Activated B cell treated with CpG ODN at 0.5 μM for 24 hours (primary cell): ENCODE measurements around the gene ZNF768. TPM values are rescaled to one million over a fixed set of nuclear protein-coding genes. Genes with fewer than 3 reads are reported as not detected.
A peak's percentile ranks its signal among the peaks of the same experiment; 100 is the strongest.

Experiments
- ATAC-seq: fragments of 200-7000 bp; cut with Tn5 transposase; one replicate; pipeline ENCODE4 v1.10.0; 2021; ENCODE audit warnings: low read depth, mild to moderate bottlenecking, moderate library complexity
- CTCF ChIA-PET: fragments of 350-600 bp; sonication (Branson Sonifier 250); formaldehyde crosslinking; loops from one replicate; lab custom pipeline; 2021; ENCODE audit warnings: antibody characterized with exemption; lab: Charles Lee
- POLR2A ChIA-PET: fragments of 350-600 bp; sonication (Branson Sonifier 250); formaldehyde crosslinking; loops from one replicate; lab custom pipeline; 2021; ENCODE audit warnings: antibody characterized with exemption; lab: Charles Lee
- DNase-seq: peaks from one replicate; pipeline ENCODE4 v3.0.0; 2022
- H3K27ac Mint-ChIP-seq: one replicate; pipeline ENCODE4 v1.8.0; 2020; ENCODE audit warnings: mixed read lengths
- H3K27me3 Mint-ChIP-seq: one replicate; pipeline ENCODE4 v1.8.0; 2021; ENCODE audit warnings: mixed read lengths
- H3K36me3 Mint-ChIP-seq: one replicate; pipeline ENCODE4 v1.8.0; 2021; ENCODE audit warnings: low read depth, mixed read lengths
- H3K4me1 Mint-ChIP-seq: one replicate; pipeline ENCODE4 v1.8.0; 2021; ENCODE audit warnings: mixed read lengths
- H3K4me3 Mint-ChIP-seq: one replicate; pipeline ENCODE4 v1.8.0; 2020; ENCODE audit warnings: mild to moderate bottlenecking, mixed read lengths
- H3K9me3 Mint-ChIP-seq: one replicate; pipeline ENCODE4 v1.8.0; 2020; ENCODE audit warnings: mixed read lengths
- intact Hi-C: fragments of 100-400 bp; cut with micrococcal nuclease; formaldehyde crosslinking; loops from one replicate; pipeline ENCODE4 v1.15.1; 2024
- total RNA-seq: library from RNA; stranded (reverse); gene quantifications from 2 replicates; pipeline ENCODE4 v1.2.3, GENCODE V29; 2022
- TF ChIP-seq, protein P1 (sequence below): fragments of 200-600 bp; IDR thresholded peaks from one replicate; pipeline ENCODE4 v1.8.0; 2022; ENCODE audit warnings: antibody characterized with exemption, mild to moderate bottlenecking

ZNF768 gene
- total RNA-seq, result 29.2 and 30.7 TPM in 2 replicates

DNA sequence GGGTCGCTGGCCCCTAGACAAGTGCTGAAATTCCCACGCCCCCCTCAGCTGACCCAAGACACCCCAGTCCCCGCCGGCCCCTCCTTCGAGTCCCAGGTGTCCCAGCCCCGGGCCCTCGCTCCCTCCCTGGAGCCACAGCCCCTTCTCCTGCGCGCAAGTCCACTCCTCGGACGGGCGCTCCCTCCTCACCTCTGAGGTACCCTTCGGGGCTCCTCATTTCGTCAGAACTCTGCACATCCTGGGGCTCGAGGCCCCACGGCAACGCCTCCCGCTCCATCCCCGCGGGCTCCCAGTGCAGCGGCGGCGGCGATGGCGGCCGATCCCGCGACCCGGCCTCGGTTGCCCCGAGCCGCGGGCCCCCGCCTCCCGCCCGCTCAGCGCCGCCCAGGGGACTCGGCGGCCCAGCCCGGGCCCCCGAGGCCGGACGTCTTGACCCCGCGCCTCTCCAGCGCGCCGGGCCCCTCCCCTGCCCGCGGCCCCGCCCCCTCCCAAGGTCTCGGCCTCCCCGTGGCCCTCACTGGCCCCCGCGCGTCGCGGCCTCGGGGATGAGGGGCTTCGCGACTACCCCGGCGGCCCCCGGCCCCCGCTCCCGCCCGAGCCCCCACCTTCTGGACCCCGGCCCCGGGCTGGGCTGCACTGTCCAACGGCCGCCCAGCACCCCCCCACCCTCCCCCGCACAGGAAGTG, at the start of gene ZNF768:
TSS of gene ZNF768 (minus strand) at position 430 of the 686 bp plus-strand sequence. CDS start at position 277, 153 bp downstream.
- H3K4me3 Mint-ChIP-seq, result peak within 1 kb of the TSS; percentile 90

DNA sequence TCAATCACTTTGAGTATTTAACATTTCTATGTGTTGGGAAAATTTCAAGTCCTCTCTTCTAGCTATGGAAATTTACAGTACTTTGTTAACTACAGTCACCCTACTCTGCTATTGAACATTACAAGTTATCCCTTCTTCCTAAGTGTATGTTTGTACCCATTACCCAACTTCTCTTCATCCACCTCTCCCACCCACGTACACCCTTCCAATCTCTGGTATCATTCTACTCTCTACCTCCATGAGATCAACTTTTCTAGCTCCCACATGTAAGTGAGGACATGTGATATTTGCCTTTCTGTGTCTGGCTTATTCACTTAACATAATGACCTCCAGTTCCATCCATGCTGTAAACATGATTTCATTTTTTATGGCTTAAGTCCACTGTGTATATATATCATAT, 48.3 kb upstream of the ZNF768 start:
- H3K27ac Mint-ChIP-seq, result no peak overlapping the region
- no peaks in the 10 kb centered on the region for H3K9me3 Mint-ChIP-seq
- TF ChIP-seq, protein P1, sequence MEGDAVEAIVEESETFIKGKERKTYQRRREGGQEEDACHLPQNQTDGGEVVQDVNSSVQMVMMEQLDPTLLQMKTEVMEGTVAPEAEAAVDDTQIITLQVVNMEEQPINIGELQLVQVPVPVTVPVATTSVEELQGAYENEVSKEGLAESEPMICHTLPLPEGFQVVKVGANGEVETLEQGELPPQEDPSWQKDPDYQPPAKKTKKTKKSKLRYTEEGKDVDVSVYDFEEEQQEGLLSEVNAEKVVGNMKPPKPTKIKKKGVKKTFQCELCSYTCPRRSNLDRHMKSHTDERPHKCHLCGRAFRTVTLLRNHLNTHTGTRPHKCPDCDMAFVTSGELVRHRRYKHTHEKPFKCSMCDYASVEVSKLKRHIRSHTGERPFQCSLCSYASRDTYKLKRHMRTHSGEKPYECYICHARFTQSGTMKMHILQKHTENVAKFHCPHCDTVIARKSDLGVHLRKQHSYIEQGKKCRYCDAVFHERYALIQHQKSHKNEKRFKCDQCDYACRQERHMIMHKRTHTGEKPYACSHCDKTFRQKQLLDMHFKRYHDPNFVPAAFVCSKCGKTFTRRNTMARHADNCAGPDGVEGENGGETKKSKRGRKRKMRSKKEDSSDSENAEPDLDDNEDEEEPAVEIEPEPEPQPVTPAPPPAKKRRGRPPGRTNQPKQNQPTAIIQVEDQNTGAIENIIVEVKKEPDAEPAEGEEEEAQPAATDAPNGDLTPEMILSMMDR, result no peak
- ChIA-PET CTCF (interaction anchor here (0.7 kb wide), 1 partner anchor 24 kb away, joined by 3 read pairs; no protein-coding TSS in a partner anchor), POLR2A (interaction anchor here (0.6 to 1.3 kb wide), 3 partner anchors 11 to 240 kb away, joined by 3 to 10 read pairs (median 4); partner anchors contain the start of gene ZNF785)
- DNase-seq, result no peak
- intact Hi-C loops, result no loop called here
- peaks cover 19% of the 10 kb centered on the region for H3K4me1 Mint-ChIP-seq
- no peaks in the 10 kb centered on the region for H3K27me3 Mint-ChIP-seq
- H3K4me3 Mint-ChIP-seq, result no peak overlapping the region
- peaks cover 11% of the 10 kb centered on the region for H3K36me3 Mint-ChIP-seq
- no peak for ATAC-seq

More for the DNA sequence above, at the start of gene ZNF768:
- Mint-ChIP-seq H3K9me3 (no peaks in the 10 kb centered on the region), H3K27me3 (no peaks in the 10 kb centered on the region), H3K36me3 (peaks cover 31% of the 10 kb centered on the region), H3K4me1 (peaks cover 21% of the 10 kb centered on the region), H3K27ac (peak within 1 kb of the TSS; percentile 99)
- ATAC-seq, result peak; percentile 16
- intact Hi-C loops, result loop anchor here (2.0 to 5.0 kb wide), 8 partner anchors 33 to 549 kb away; partner anchors contain the start of genes FBXL19, PRR14, TBC1D10B and TBX6
- DNase-seq, result peak; percentile 67
- ChIA-PET CTCF (interaction anchor here (0.7 to 1.2 kb wide), 3 partner anchors 72 to 112 kb away, joined by 4 to 5 read pairs (median 4); no protein-coding TSS in a partner anchor), POLR2A (interaction anchor here (0.5 to 5.6 kb wide), 25 partner anchors 9 to 342 kb away, joined by 3 to 42 read pairs (median 7); partner anchors contain the start of genes CD2BP2, CORO1A, DCTPP1 and SEPHS2)
- TF ChIP-seq, protein P1, result no peak

GRCh38 chr16:30571445-30572322, 45.3 kb upstream of the ZNF768 start, which contains the start of gene ZNF688:
Gene ZNF688, minus strand, starts transcription at chr16:30571714. Its CDS starts 85 bp downstream, at chr16:30571629.
- intact Hi-C loops, result loop anchor here (1.0 kb wide), 9 partner anchors 13 to 141 kb away; partner anchors contain the start of genes DCTPP1, FBRS, PRR14 and ZNF689
- H3K36me3 Mint-ChIP-seq, result no peaks in the 10 kb centered on the region
- ChIA-PET POLR2A (interaction anchor here (0.6 to 2.9 kb wide), 34 partner anchors 12 to 506 kb away, joined by 3 to 152 read pairs (median 5); partner anchors contain the start of genes ALDOA, CD2BP2, CORO1A and DCTPP1), CTCF (interaction anchor here (0.8 to 2.8 kb wide), 5 partner anchors 11 to 141 kb away, joined by 3 to 13 read pairs (median 5); partner anchors contain the start of genes DCTPP1 and ZNF764)
- peaks cover 41% of the 10 kb centered on the region for H3K4me1 Mint-ChIP-seq
- ATAC-seq, result peak; percentile 86
- H3K27me3 Mint-ChIP-seq, result no peaks in the 10 kb centered on the region
- peak within 1 kb of the TSS; percentile 96 for H3K27ac Mint-ChIP-seq
- TF ChIP-seq, protein P1, result no peak
- no peaks in the 10 kb centered on the region for H3K9me3 Mint-ChIP-seq
- peak within 1 kb of the TSS; percentile 89 for H3K4me3 Mint-ChIP-seq
- DNase-seq, result peak; percentile 78

GRCh38 chr16:30570636-30571444, 44.5 kb upstream of the ZNF768 start:
- CTCF ChIA-PET, result interaction anchor here (1.2 to 2.8 kb wide), 3 partner anchors 12 to 141 kb away, joined by 5 to 13 read pairs (median 12); partner anchors contain the start of genes DCTPP1 and ZNF764
- H3K36me3 Mint-ChIP-seq, result no peaks in the 10 kb centered on the region
- peak overlapping the region; percentile 89 for H3K27ac Mint-ChIP-seq
- H3K4me1 Mint-ChIP-seq, result peaks cover 41% of the 10 kb centered on the region
- intact Hi-C loops, result loop anchor here (1.0 kb wide), 2 partner anchors 36 to 44 kb away; no protein-coding TSS in a partner anchor
- DNase-seq (no peak), ATAC-seq (no peak)
- no peaks in the 10 kb centered on the region for H3K27me3 Mint-ChIP-seq
- POLR2A ChIA-PET, result interaction anchor here (0.8 to 2.9 kb wide), 25 partner anchors 12 to 505 kb away, joined by 3 to 152 read pairs (median 9); partner anchors contain the start of genes ALDOA, CD2BP2, CORO1A and DCTPP1
- peak overlapping the region; percentile 87 for H3K4me3 Mint-ChIP-seq
- TF ChIP-seq, protein P1, result no peak
- H3K9me3 Mint-ChIP-seq, result no peaks in the 10 kb centered on the region
